ENCODE data around the gene PAMR1. TPM values are rescaled to one million over a fixed set of nuclear protein-coding genes. Genes with fewer than 3 reads are reported as not detected.

PAMR1 gene
- total and polyA plus RNA-seq, 2 donors (not counting 3 experiments of a cell fraction or from before 2014, with no cell fraction given) = not detected

- FAIRE-seq = no peak
- no peaks in the 10 kb centered on the region for H4K20me1 ChIP-seq (replicated peaks; ENCODE audit: control insufficient read depth, extremely low read depth, insufficient read depth, low read length)
- POLR2A ChIA-PET = no interaction called here
- TF ChIP-seq GATA2 (IDR thresholded peaks at IDR 0.05; ENCODE audit: insufficient read depth, insufficient read length, low read depth, low read length) = no peak
- TF ChIP-seq POLR2A (IDR thresholded peaks at IDR 0.05; ENCODE audit: low read depth, low read length) = no peak
- TF ChIP-seq, protein P1, sequence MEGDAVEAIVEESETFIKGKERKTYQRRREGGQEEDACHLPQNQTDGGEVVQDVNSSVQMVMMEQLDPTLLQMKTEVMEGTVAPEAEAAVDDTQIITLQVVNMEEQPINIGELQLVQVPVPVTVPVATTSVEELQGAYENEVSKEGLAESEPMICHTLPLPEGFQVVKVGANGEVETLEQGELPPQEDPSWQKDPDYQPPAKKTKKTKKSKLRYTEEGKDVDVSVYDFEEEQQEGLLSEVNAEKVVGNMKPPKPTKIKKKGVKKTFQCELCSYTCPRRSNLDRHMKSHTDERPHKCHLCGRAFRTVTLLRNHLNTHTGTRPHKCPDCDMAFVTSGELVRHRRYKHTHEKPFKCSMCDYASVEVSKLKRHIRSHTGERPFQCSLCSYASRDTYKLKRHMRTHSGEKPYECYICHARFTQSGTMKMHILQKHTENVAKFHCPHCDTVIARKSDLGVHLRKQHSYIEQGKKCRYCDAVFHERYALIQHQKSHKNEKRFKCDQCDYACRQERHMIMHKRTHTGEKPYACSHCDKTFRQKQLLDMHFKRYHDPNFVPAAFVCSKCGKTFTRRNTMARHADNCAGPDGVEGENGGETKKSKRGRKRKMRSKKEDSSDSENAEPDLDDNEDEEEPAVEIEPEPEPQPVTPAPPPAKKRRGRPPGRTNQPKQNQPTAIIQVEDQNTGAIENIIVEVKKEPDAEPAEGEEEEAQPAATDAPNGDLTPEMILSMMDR (IDR thresholded peaks at IDR 0.05; ENCODE audit: extremely low read depth in 1 of 2, insufficient read depth in 1 of 2, low read depth in 1 of 2, low read length in 2 of 2) = no peak
- no peak for TF ChIP-seq FOS (IDR thresholded peaks at IDR 0.05; ENCODE audit: borderline replicate concordance, insufficient read depth, low read length)
- no peak for TF ChIP-seq JUN (IDR thresholded peaks at IDR 0.05; ENCODE audit: borderline replicate concordance, insufficient read depth, insufficient read length, low read depth)
- no peak for TF ChIP-seq MAX (IDR thresholded peaks at IDR 0.05; ENCODE audit: insufficient read depth, insufficient read length)
- no peak for TF ChIP-seq MYC (IDR thresholded peaks at IDR 0.05; ENCODE audit: low read depth, low read length)
- no peak for TF ChIP-seq EZH2 (IDR thresholded peaks at IDR 0.05; ENCODE audit: borderline replicate concordance, low read depth, low read length, severe bottlenecking)
- TF ChIP-seq POLR2AphosphoS5 (IDR thresholded peaks at IDR 0.05; ENCODE audit: insufficient read depth, low read depth, low read length) = no peak
- H3K9me3 ChIP-seq (replicated peaks; ENCODE audit: control insufficient read depth, insufficient read depth, low read length) = no peaks in the 10 kb centered on the region
- DNase-seq (ENCODE audit: low read depth, low spot score) = no peak
- H3K9ac ChIP-seq (replicated peaks; ENCODE audit: extremely low read depth, insufficient read depth, low read length) = no peak overlapping the region
- no peaks in the 10 kb centered on the region for H3K79me2 ChIP-seq (ENCODE audit: control insufficient read depth, insufficient read depth, low read length)
- no peak overlapping the region for H2AFZ ChIP-seq (ENCODE audit: low read depth, low read length)
- no peak overlapping the region for H3K4me2 ChIP-seq (ENCODE audit: insufficient read depth, low read length)
- BruUV-seq (replicated peaks) = no TSS peak
- no peak overlapping the region for H3K4me3 ChIP-seq (replicated peaks in 1 of 3; ENCODE audit: insufficient read depth in 1 of 3, low read depth in 1 of 3, low read length in 3 of 3)
- intact Hi-C loops (cut with micrococcal nuclease) (no loop called here), dilution Hi-C loops (cut with MboI; ENCODE audit: extremely low pct_ligation_motif_present, low sequenced_read_pairs) (no loop called here)
- H3K36me3 ChIP-seq (ENCODE audit: control insufficient read depth in 2 of 2, extremely low read depth in 1 of 2, insufficient read depth in 2 of 2, low read length in 2 of 2) = no peaks in the 10 kb centered on the region
- no peak overlapping the region for H3K27ac ChIP-seq (ENCODE audit: insufficient read depth, low read depth, low read length)
- no peaks in the 10 kb centered on the region for H3K9me1 ChIP-seq (replicated peaks; ENCODE audit: control insufficient read depth, extremely low read depth, insufficient read depth, low read length)
- H3K27me3 ChIP-seq (ENCODE audit: control insufficient read depth in 2 of 2, insufficient read depth in 2 of 2, low read length in 2 of 2) = peaks cover 3 to 6% of the 10 kb centered on the region in 2 experiments
- CTCF ChIA-PET = interaction anchor here (2.1 kb wide), 1 partner anchor 11 kb away, joined by 12 read pairs; no protein-coding TSS in a partner anchor
- no peaks in the 10 kb centered on the region for H3K4me1 ChIP-seq (ENCODE audit: control insufficient read depth, extremely low read depth, insufficient read depth, low read length)
Measured at GRCh38 chr11:35473795-35474374, 51.5 kb downstream of the PAMR1 start.
